GM21360 (cell line): ENCODE results near the gene JAZF1.

Experiments
- ATAC-seq: cut with Tn5 transposase; IDR thresholded peaks from one replicate; pipeline ENCODE4 v1.9.1; 2021; ENCODE audit warnings: mild to moderate bottlenecking, moderate library complexity; ENCODE audit not compliant: unreplicated experiment

Gene JAZF1

DNA sequence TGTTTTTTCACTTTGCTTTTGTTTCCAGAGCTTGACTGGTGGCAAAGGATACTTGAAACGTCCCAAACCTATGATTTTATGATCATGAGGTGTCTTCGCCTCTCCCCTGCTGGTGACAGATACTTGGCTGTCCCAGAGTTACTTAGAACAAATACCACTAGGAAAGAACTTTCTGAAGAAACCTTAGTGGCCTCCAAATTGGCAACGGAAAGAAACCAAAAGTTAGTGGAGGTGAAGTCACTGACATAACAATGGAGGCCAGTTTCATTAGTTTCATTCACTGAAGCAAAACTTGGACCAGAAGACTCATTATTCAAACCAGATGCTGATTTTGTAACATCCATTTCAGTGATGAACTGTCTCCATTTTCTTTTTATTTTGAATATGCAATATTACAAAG, 68.6 kb downstream of the JAZF1 start:
- ATAC-seq: no peak

- no peak for ATAC-seq
These were observed 70.1 kb downstream of the JAZF1 start for GRCh38 chr7:28110427-28111012.

DNA sequence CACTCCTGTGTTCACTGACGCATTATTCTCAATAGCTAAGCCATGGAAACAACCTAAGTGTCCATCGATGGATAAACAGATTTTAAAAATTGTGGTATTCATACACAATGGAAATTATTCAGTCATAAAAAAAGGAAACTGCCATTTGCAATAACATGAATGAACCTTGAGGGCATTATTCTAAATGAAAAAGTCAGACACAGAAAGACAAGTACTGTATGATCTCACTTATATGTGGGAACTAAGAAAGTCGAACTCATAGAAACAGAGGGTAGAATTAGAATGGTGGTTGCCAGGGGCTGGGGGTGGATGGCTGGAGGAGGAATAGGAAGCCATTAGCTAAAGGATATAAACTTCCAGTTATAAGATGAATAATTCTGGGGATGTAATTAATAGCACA, 71.8 kb downstream of the JAZF1 start:
- ATAC-seq: no peak

DNA sequence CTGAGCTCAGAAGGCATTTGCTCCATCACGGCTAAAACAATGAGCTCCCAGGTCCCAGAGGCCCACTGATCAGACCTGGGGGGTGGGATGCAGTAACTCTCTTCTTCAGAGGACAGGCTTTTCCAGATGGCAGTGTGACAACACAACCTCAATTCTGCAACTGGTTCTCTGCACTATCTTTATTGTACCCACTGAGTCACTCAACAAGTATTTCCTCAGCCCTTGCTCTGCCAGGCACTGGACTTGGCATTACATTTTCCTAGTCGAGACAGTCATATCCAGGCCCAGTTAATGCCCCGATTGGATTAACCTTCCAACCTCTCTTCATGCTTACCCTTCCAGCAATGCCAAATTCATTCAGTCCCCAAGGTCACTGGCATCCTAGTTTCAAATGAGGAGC, 72.6 kb downstream of the JAZF1 start:
- no peak for ATAC-seq

DNA sequence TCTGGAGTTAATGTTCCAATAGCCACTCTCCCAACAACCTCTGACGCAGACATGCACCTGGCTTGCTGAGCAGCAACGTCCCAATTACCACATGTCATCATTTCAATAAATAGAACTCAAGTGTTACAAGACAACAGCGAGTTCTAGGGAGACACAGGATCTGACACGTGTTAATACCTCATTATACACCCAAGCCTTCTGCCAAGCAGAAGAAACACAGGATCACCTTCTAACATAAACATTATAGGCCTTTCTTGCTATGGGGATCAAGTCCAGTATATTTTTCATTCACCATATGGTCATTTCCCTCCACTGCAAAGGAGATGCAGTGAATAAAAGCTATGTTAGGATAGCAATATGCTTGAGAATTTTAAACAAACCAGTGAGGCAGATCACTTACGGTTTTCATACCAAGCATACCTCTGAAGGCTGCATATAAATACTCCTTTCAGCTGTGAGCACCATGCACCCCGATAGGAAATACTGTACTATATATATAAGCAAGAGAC, 74.2 kb downstream of the JAZF1 start:
- no peak for ATAC-seq

DNA sequence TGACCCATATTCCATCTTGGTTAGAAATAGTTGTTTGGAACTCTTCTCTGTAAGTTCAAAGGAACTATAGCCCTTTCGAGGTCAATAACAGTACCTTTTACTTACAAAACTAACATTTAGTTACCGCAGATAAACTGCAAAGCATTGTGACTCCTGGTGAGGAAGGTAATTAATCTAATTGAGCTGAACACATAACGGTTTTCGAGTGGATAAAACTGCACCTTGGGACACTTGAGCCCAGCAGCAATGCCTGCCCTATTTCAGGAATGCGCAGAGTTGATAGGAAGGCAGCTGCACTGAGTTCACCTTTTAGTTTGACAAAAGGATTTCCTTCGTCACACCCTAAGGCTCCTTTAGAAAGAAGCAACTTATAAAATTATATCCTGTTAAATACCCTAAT, 75.4 kb downstream of the JAZF1 start:
- ATAC-seq: no peak

DNA sequence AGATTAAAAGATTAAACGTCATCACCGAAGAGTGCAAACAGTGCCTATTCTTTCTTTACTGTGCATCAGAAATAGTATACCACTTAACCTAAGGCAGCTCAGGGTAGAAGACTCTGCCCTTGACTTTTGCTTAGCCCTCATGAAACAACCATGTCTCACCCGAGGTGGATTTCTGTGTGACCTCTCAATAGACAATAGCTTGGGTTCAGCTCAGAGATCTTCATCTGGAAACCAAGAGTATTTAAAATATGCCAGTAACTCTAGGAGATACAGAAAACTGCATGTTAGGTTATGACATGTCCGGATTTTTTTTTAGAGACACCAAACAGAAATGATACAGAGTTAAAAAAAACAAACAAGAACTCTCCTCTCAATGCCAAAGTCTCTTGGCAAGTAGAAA, 75.8 kb downstream of the JAZF1 start:
- ATAC-seq: no peak

DNA sequence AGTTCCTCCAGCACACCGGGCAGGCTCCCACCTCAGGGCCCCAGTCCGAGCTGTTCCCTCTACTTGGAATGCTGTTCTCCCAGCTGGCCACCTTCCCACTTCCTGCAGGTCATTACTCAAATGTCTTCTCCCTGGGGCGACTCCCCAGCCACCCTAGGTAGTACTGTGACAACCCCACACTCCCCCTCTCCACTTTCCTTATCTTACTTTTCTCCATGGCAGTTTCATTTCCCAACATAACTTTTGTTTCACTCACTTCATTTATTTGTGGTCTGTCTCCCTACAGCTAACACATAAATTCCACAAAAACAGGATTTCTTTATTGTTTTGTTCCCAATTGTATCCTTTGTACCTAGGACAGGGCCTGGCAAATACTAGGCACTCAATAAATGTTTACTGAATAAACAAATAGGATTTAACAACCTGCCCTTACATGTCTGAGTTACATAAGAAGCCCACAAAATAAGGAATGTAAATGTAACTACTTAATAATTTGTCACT, 76.5 kb downstream of the JAZF1 start:
- no peak for ATAC-seq

- no peak for ATAC-seq
These were observed 77.8 kb downstream of the JAZF1 start for GRCh38 chr7:28102797-28103196.

GRCh38 chr7:28096713-28097112, 83.9 kb downstream of the JAZF1 start:
- ATAC-seq: no peak

GRCh38 chr7:28095231-28095630, 85.4 kb downstream of the JAZF1 start:
- no peak for ATAC-seq

DNA sequence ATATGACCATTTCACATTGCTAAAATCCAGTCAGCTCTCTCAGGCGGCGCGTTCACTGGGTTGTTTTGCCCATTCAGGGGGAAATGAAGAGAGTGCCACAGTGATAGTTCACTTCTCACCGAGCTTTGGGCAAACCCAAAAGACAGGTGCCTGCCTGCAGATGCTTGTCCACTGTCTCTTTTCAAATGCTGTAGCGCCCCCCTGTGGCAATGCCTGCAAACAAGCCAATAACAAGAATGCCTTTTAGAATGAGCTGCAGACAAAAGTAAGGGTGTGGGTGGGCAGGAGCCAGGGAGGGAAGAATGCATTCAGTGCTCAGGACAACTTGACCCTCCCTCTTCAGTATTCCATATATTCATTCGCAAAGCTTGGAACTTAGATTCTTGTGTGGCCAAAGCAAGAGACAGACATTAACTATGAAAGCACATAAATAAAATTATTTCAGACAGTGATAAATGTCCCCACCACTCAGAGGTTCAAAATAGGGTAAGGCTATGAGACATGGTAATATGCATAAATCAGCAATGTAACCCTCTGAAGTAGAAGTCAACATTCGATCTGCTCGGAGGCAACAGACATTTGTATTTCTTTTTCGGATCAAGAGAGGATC, 86.9 kb downstream of the JAZF1 start:
- no peak for ATAC-seq

GRCh38 chr7:28091190-28091589, 89.4 kb downstream of the JAZF1 start:
- ATAC-seq: no peak

DNA sequence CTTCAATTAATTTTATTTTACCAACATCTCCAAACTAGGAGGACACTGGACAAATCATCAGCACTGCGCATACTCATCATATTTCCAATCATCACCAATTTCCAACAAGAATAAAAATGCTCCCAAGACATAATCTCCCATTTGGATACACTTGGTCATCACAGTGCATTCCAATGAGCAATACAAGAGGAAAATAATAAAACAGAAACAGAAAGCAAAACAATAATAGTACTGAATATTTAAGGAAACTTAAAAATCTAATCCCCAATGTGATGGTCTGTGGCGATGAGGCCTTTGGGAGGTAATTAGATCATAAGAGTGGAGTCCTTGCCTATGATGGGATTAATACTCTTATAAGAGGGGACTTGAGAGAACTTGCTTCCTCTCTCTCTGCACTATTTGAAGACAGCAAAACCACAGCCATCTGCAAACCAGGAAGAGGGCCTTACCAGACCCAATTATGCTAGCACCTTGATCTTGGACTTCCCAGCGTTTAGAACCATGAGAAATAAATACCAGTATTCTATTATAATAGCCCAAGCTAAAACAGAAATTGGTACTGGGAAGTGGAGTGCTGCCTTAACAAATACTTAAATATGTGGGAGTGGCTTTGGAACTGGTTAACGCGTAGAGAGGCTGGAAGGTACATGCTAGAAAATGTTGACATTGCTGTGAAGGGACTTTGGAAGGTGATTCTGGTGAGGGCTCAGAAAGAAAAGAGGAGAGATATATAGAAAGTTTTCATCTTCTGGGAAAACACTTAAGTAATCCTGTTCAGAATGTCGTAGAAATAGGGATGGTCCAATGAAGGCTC, 91.5 kb downstream of the JAZF1 start:
- no peak for ATAC-seq

DNA sequence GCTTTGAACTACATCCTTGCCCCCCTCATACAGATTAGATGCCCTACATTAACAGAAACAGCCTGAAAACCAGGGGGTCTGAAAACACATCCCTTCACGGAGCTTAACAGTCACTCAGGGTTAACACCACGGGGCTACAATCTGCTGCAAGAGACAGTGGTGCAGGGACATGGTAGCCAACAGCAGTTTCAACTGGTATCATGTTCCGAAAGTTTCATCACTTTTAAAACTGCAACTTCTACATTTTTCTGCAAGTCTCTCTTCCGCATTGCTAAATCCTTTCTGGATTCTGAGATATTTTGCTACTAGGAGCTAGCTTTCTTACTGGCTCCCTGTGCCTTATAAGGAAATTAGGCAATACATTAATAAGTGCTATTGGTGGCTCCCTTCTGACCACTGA, 92.6 kb downstream of the JAZF1 start:
- ATAC-seq: no peak

DNA sequence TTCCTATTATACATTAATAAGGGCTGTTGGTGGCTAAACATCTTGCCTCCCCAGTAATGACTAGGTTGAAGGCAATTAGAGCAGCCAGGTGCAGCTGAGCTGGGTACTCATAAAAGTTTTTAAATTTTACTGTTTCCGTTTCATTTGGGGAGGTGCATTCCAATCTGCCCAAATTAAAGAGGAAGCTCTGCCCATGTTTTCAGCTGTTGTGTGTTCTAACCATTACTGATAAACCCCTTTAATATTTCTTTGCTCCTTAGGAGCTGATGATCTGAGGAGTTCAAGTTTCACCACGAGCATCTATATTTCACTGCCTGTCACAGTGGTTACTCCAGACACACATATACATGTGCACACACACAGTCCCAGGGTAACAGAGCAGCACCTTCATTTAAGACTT, 94.4 kb downstream of the JAZF1 start:
- ATAC-seq: no peak

DNA sequence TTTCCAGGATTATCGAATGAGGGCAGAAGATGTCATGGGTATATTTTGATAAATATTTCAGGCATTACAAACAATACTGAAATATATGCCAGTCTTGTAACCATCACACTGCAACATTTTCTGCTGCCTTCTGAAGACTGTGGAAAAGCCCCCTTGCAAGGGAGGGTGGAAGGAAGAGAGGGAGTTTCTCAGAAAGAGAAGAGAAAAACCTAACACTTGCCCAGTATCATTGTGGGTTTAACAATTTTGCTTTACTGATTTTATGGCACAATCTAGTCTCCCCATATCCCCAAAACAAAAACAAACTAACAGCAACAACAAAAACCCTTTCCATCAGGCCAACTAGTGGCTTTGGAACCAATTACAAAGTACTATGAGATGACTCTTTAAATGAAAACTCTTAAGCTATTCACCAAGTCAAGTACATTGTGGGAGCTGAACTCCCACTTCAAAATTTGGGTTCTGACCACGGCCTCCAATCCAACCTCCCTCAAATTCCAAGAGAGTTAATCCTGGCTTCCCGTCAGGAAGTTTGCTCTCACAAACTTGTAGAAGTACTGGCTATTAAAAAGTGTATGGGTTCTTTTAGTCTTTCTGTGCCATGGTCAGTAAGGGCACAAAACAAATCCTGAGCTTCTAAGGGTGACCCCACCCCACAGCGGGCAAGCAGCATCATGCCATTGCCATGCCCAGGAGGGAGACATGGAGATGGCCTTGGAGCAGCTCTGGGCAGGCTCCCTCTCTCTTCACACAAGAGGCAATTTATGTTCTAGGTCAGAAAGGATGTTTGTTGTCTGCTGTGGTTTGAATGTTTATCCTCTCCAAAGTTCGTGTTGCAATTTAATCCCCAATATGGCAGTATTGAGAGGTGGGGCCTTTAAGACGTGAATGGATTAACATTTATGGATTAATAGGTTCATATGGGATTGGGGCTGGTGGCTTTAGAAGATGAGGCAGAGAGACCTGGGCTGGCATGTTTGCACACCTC, 96.3 kb downstream of the JAZF1 start:
- no peak for ATAC-seq

DNA sequence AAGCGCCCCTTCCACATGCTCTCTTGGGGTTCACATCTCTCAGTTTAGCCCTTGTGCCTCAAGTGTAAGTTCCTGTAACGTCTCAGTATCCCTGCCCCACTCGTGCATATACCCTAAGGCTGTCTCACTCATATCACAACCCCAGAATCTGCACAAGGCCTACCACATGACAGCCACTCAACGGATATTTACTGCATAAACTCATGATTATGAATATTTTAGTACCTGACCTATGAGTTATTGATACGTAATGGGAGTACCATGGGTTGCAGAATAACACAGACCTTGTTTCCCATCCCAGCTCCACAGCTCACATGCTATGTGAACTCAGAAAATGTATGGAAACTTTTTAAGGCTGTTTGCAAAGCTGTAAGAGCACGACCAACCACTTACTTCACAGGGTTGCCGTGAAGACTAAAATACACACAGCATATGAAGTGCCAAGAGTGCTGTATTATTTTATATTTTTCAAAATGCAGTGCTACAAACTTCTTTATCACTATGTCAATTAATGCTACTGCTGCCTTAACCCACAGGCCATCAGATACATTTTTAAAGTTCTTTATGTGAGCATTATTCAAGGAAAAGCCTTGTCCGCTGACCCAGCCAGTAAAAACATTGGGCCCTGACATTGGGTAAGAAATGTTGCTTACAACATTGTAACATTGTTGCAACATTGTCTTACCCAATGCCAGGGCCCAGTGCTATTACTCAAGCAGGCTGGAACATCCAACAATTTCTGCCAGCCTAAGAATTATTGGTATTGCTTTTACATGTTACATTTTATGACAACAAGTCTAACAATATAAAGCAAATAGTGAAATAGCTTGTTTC, 97.2 kb downstream of the JAZF1 start:
- ATAC-seq: no peak

- ATAC-seq: no peak
These were observed 98.5 kb downstream of the JAZF1 start for GRCh38 chr7:28082071-28082470.

- no peak for ATAC-seq
These were observed 99.6 kb downstream of the JAZF1 start for GRCh38 chr7:28081016-28081415.
